H9 (cell line): ENCODE measurements around the gene ATL1. TPM values are rescaled to one million over a fixed set of nuclear protein-coding genes. Genes with fewer than 3 reads are reported as not detected.

Experiments used
- DNase-seq: peaks from one replicate; pipeline ENCODE4 v3.0.0-alpha.2; 2017
- H2AFZ ChIP-seq: one replicate; pipeline ENCODE4 v1.6.1; 2013; ENCODE audit warnings: mild to moderate bottlenecking, low read length, control low read depth, moderate library complexity
- H2AK5ac ChIP-seq: 2 replicates; pipeline ENCODE4 v1.6.1; 2013; ENCODE audit warnings: low read length, control low read depth, mixed read lengths; ENCODE audit not compliant: insufficient read length
- H2BK120ac ChIP-seq: one replicate; pipeline ENCODE4 v1.6.1; 2013; ENCODE audit warnings: low read depth, mild to moderate bottlenecking, low read length, control low read depth, inconsistent platforms; ENCODE audit not compliant: poor library complexity, severe bottlenecking
- H2BK12ac ChIP-seq: 2 replicates; pipeline ENCODE4 v1.6.1; 2013; ENCODE audit warnings: low read length, control low read depth, mixed read lengths, low read depth; ENCODE audit not compliant: insufficient read length
- H2BK15ac ChIP-seq: 2 replicates; pipeline ENCODE4 v1.6.1; 2013; ENCODE audit warnings: low read depth, low read length, control low read depth
- H2BK20ac ChIP-seq: one replicate; pipeline ENCODE4 v1.6.1; 2013; ENCODE audit warnings: low read depth, mild to moderate bottlenecking, low read length, control low read depth, inconsistent platforms; ENCODE audit not compliant: poor library complexity, severe bottlenecking
- H2BK5ac ChIP-seq: 2 replicates; pipeline ENCODE4 v1.6.1; 2013; ENCODE audit warnings: low read length, control low read depth, mixed read lengths; ENCODE audit not compliant: insufficient read length
- H3K14ac ChIP-seq: 2 replicates; pipeline ENCODE4 v1.6.1; 2013; ENCODE audit warnings: low read length, control low read depth; ENCODE audit not compliant: insufficient read depth
- H3K18ac ChIP-seq: 2 replicates; pipeline ENCODE4 v1.6.1; 2013; ENCODE audit warnings: low read depth, mild to moderate bottlenecking, mixed read lengths, low read length, control low read depth; ENCODE audit not compliant: insufficient read length
- H3K23ac ChIP-seq: 2 replicates; pipeline ENCODE4 v1.6.1; 2013; ENCODE audit warnings: low read length, control low read depth, mixed read lengths, low read depth; ENCODE audit not compliant: insufficient read length
- H3K23me2 ChIP-seq: 2 replicates; pipeline ENCODE4 v1.6.1; 2013; ENCODE audit warnings: low read depth, mild to moderate bottlenecking, mixed read lengths, low read length, control low read depth; ENCODE audit not compliant: insufficient read length, poor library complexity, severe bottlenecking
- H3K27ac ChIP-seq: 2 replicates; pipeline ENCODE4 v1.5.1; 2013; ENCODE audit warnings: low read length, control low read depth, mixed read lengths, low read depth; ENCODE audit not compliant: insufficient read length
- H3K27me3 ChIP-seq: 2 replicates; pipeline ENCODE4 v1.6.1; 2013; ENCODE audit warnings: low read length, control low read depth, inconsistent platforms; ENCODE audit not compliant: insufficient read depth
- H3K4ac ChIP-seq: 2 replicates; pipeline ENCODE4 v1.6.1; 2013; ENCODE audit warnings: low read depth, mild to moderate bottlenecking, control low read depth, inconsistent platforms, low read length, moderate library complexity
- H3K4me1 ChIP-seq: 2 replicates; pipeline ENCODE4 v1.6.1; 2013; ENCODE audit warnings: low read length, control low read depth, inconsistent platforms; ENCODE audit not compliant: insufficient read depth
- H3K4me2 ChIP-seq: 2 replicates; pipeline ENCODE4 v1.6.1; 2013; ENCODE audit warnings: low read length, control low read depth, mixed read lengths; ENCODE audit not compliant: insufficient read length, insufficient read depth
- H3K56ac ChIP-seq: 2 replicates; pipeline ENCODE4 v1.6.1; 2013; ENCODE audit warnings: low read depth, mild to moderate bottlenecking, mixed read lengths, low read length, control low read depth; ENCODE audit not compliant: insufficient read length
- H3K79me1 ChIP-seq: 2 replicates; pipeline ENCODE4 v1.6.1; 2013; ENCODE audit warnings: low read depth, mild to moderate bottlenecking, moderate library complexity, low read length, control low read depth, inconsistent platforms; ENCODE audit not compliant: insufficient read depth, poor library complexity, severe bottlenecking
- H3K79me2 ChIP-seq: 2 replicates; pipeline ENCODE4 v1.6.1; 2013; ENCODE audit warnings: low read length, control low read depth, inconsistent platforms; ENCODE audit not compliant: insufficient read depth
- H3K9ac ChIP-seq: 2 replicates; pipeline ENCODE4 v1.6.1; 2013; ENCODE audit warnings: low read length, control low read depth, mixed read lengths; ENCODE audit not compliant: insufficient read length; ENCODE audit errors: extremely low read depth
- H3K9me3 ChIP-seq: one replicate; pipeline ENCODE4 v1.6.1; 2013; ENCODE audit warnings: low read depth, low read length, inconsistent platforms; ENCODE audit not compliant: control insufficient read depth
- H3T11ph ChIP-seq: one replicate; pipeline ENCODE4 v1.6.1; 2013; ENCODE audit warnings: mild to moderate bottlenecking, low read length, control low read depth, inconsistent platforms
- H4K20me1 ChIP-seq: one replicate; pipeline ENCODE4 v1.6.1; 2013; ENCODE audit not compliant: control insufficient read depth, insufficient read length, insufficient read depth
- H4K5ac ChIP-seq: 2 replicates; pipeline ENCODE4 v1.6.1; 2013; ENCODE audit warnings: low read depth, mild to moderate bottlenecking, mixed read lengths, low read length, control low read depth; ENCODE audit not compliant: insufficient read length
- H4K8ac ChIP-seq: replicated peaks from 2 replicates; pipeline ENCODE4 v1.6.1; 2013; ENCODE audit warnings: low read length, control low read depth, mixed read lengths, low read depth; ENCODE audit not compliant: insufficient read length
- H4K91ac ChIP-seq: 2 replicates; pipeline ENCODE4 v1.6.1; 2013; ENCODE audit warnings: low read depth, mild to moderate bottlenecking, moderate library complexity, mixed read lengths, low read length, control low read depth; ENCODE audit not compliant: insufficient read length
- H3K27ac Mint-ChIP-seq, 3 experiments: 2 replicates in 2 of 3; 3 replicates in 1 of 3; pipeline ENCODE4 v1.8.0; 2020 to 2021; ENCODE audit warnings: mixed read lengths in 3 of 3, mild to moderate bottlenecking in 1 of 3, moderate library complexity in 1 of 3
- H3K27me3 Mint-ChIP-seq: 2 replicates; pipeline ENCODE4 v1.8.0; 2021; ENCODE audit warnings: low read depth, mild to moderate bottlenecking, moderate library complexity, mixed read lengths
- H3K36me3 Mint-ChIP-seq, 3 experiments: 2 replicates in 2 of 3; 3 replicates in 1 of 3; pipeline ENCODE4 v1.8.0; 2020 to 2021; ENCODE audit warnings: low read depth in 3 of 3, mixed read lengths in 3 of 3; ENCODE audit not compliant: insufficient read depth in 1 of 3
- H3K4me1 Mint-ChIP-seq, 2 experiments: 2 replicates each; pipeline ENCODE4 v1.8.0; 2020; ENCODE audit warnings: mixed read lengths in 2 of 2
- H3K4me3 Mint-ChIP-seq, 2 experiments: 2 replicates in 1 of 2; 3 replicates in 1 of 2; pipeline ENCODE4 v1.8.0; 2020 to 2021; ENCODE audit warnings: mild to moderate bottlenecking in 2 of 2, mixed read lengths in 2 of 2, moderate library complexity in 1 of 2
- H3K9me3 Mint-ChIP-seq, 2 experiments: 2 replicates in 1 of 2; 3 replicates in 1 of 2; pipeline ENCODE4 v1.8.0; 2020; ENCODE audit warnings: mild to moderate bottlenecking in 2 of 2, mixed read lengths in 2 of 2, moderate library complexity in 1 of 2
- WGBS: extraction: QIAGEN DNeasy Blood & Tissue Kit; methylation state at CpG from one replicate; pipeline ENCODE4 v1.1.7; 2013; ENCODE audit warnings: missing lambda C conversion rate, low lambda C conversion rate, mixed read lengths; ENCODE audit not compliant: insufficient read length; ENCODE audit errors: extremely low coverage; 5-methylcytosine and 5-hydroxymethylcytosine counted together
- total RNA-seq: library from RNA; stranded (reverse); gene quantifications from 2 replicates; pipeline ENCODE4 v1.2.1, GENCODE V29; 2021
- TF ChIP-seq, protein P1 (sequence below): fragments of 200-600 bp; sonication (generic); conservative IDR thresholded peaks from 3 replicates; pipeline ENCODE4 v1.8.0; 2021; ENCODE audit warnings: antibody characterized with exemption, mild to moderate bottlenecking

The ATL1 gene
- total RNA-seq, 1 experiment from 2014 or later, result 3.0 TPM

GRCh38 chr14:50594577-50595316 is 34.8 kb downstream of the ATL1 start:
- H2AFZ ChIP-seq, result peak overlapping the region; percentile 3
- no peak for DNase-seq
- peak overlapping the region in 2 of 3 experiments; percentile 87; a peak in 4 of 7 replicates for H3K27ac Mint-ChIP-seq

More at GRCh38 chr14:50594577-50595316, 34.8 kb downstream of the ATL1 start:
- no peaks in the 10 kb centered on the region for H3K4me1 ChIP-seq
- H3K79me1 ChIP-seq, result no peaks in the 10 kb centered on the region
- Mint-ChIP-seq H3K9me3 (no peaks in the 10 kb centered on the region), H3K4me1 (peaks cover 12 to 14% of the 10 kb centered on the region in 2 experiments), H3K36me3 (no peaks in the 10 kb centered on the region), H3K27me3 (no peaks in the 10 kb centered on the region), H3K4me3 (no peak overlapping the region)
- no peak overlapping the region for H2AK5ac ChIP-seq
- H4K5ac ChIP-seq, result no peak overlapping the region
- no peaks in the 10 kb centered on the region for H4K20me1 ChIP-seq
- TF ChIP-seq, protein P1, sequence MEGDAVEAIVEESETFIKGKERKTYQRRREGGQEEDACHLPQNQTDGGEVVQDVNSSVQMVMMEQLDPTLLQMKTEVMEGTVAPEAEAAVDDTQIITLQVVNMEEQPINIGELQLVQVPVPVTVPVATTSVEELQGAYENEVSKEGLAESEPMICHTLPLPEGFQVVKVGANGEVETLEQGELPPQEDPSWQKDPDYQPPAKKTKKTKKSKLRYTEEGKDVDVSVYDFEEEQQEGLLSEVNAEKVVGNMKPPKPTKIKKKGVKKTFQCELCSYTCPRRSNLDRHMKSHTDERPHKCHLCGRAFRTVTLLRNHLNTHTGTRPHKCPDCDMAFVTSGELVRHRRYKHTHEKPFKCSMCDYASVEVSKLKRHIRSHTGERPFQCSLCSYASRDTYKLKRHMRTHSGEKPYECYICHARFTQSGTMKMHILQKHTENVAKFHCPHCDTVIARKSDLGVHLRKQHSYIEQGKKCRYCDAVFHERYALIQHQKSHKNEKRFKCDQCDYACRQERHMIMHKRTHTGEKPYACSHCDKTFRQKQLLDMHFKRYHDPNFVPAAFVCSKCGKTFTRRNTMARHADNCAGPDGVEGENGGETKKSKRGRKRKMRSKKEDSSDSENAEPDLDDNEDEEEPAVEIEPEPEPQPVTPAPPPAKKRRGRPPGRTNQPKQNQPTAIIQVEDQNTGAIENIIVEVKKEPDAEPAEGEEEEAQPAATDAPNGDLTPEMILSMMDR, result no peak
- H4K8ac ChIP-seq, result no peak overlapping the region
- no peaks in the 10 kb centered on the region for H3K79me2 ChIP-seq
- no peak overlapping the region for H3K9ac ChIP-seq
- no peak overlapping the region for H2BK15ac ChIP-seq
- no peak overlapping the region for H3K4me2 ChIP-seq
- no peak overlapping the region for H2BK12ac ChIP-seq
- H2BK5ac ChIP-seq, result no peak overlapping the region
- no peak overlapping the region for H3T11ph ChIP-seq
- H3K56ac ChIP-seq, result no peak overlapping the region
- H2BK120ac ChIP-seq, result no peak overlapping the region
- H3K27me3 ChIP-seq, result no peaks in the 10 kb centered on the region
- H3K27ac ChIP-seq, result no peak overlapping the region
- H3K18ac ChIP-seq, result peak overlapping the region; percentile 64
- no peak overlapping the region for H4K91ac ChIP-seq
- WGBS, result no CpG with 5 or more reads among the region's 8 CpGs
- H3K9me3 ChIP-seq, result no peaks in the 10 kb centered on the region
- H3K23me2 ChIP-seq, result no peaks in the 10 kb centered on the region
- no peak overlapping the region for H3K23ac ChIP-seq
- peak overlapping the region; percentile 80; the same call in 1 of the 2 replicates for H3K14ac ChIP-seq
- no peak overlapping the region for H2BK20ac ChIP-seq
- H3K4ac ChIP-seq, result no peak overlapping the region
